ENCODE measurements around the gene UGCG.
"Not testable (repeated sequence)": the region's sequence is repeated elsewhere in the genome, so short reads cannot be mapped to it uniquely, and the experiment has no call there.

Gene UGCG

GRCh38 chr9:111874500-111874899 is 22.1 kb upstream of the UGCG start:
- Histone ChIP-seq H3K27me3 (ENCODE audit: low read depth) (no peaks in the 10 kb centered on the region), H3K4me3 (no peak overlapping the region), H3K9me3 (no peaks in the 10 kb centered on the region), H3K4me1 (peaks cover 3% of the 10 kb centered on the region; the same call in 1 of the 2 replicates), H3K36me3 (replicated peaks) (no peaks in the 10 kb centered on the region)
- in situ Hi-C loops (cut with MboI; ENCODE audit: low sequenced_read_pairs) = no loop called here
- no peak for DNase-seq (ENCODE audit: low spot score in 2 of 2)

GRCh38 chr9:111875291-111875690 is 21.3 kb upstream of the UGCG start:
- H3K9me3 ChIP-seq; H3K4me3 ChIP-seq; H3K27me3 ChIP-seq (ENCODE audit: low read depth); H3K4me1 ChIP-seq; H3K36me3 ChIP-seq (replicated peaks); in situ Hi-C loops (cut with MboI; ENCODE audit: low sequenced_read_pairs): not testable (repeated sequence)
- peak in 1 of 2 experiments; percentile 20 for DNase-seq (ENCODE audit: low spot score in 2 of 2)

GRCh38 chr9:111875691-111876090 is 20.9 kb upstream of the UGCG start:
- H3K4me3 ChIP-seq; in situ Hi-C loops (cut with MboI; ENCODE audit: low sequenced_read_pairs); H3K4me1 ChIP-seq; H3K9me3 ChIP-seq; H3K36me3 ChIP-seq (replicated peaks); H3K27me3 ChIP-seq (ENCODE audit: low read depth); DNase-seq (ENCODE audit: low spot score in 2 of 2): not testable (repeated sequence)

- DNase-seq (ENCODE audit: low spot score in 2 of 2) = no peak
- Histone ChIP-seq H3K36me3 (replicated peaks) (no peaks in the 10 kb centered on the region), H3K4me1 (peaks cover 3% of the 10 kb centered on the region; the same call in 1 of the 2 replicates), H3K27me3 (ENCODE audit: low read depth) (no peaks in the 10 kb centered on the region), H3K9me3 (no peaks in the 10 kb centered on the region), H3K4me3 (no peak overlapping the region)
- in situ Hi-C loops (cut with MboI; ENCODE audit: low sequenced_read_pairs) = no loop called here
These were observed 20.4 kb upstream of the UGCG start for GRCh38 chr9:111876179-111876578.

DNA sequence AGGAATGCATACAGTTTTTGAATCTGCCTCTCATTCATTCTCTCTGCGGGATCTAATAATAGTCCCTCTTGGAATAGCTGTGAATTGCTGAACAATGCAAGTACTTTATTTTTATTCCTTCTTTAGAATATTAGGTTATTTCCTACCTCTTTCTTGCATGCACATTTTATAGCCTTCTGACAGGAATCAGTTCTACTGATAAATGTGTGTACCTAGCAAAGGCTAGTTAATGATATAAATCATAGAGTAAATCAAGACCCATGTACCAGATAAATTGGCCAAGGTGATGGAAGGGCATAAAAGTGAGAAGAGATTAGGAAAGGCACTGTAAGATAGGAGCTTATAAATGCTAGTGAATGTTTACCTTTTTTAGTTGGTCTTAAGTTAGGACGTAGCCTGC is 19.2 kb upstream of the UGCG start:
- no peaks in the 10 kb centered on the region for H3K36me3 ChIP-seq (replicated peaks)
- in situ Hi-C loops (cut with MboI; ENCODE audit: low sequenced_read_pairs) = no loop called here
- H3K4me3 ChIP-seq = no peak overlapping the region
- H3K4me1 ChIP-seq = peaks cover 3% of the 10 kb centered on the region; the same call in 1 of the 2 replicates
- no peaks in the 10 kb centered on the region for H3K27me3 ChIP-seq (ENCODE audit: low read depth)
- DNase-seq (ENCODE audit: low spot score in 2 of 2) = no peak
- no peaks in the 10 kb centered on the region for H3K9me3 ChIP-seq

GRCh38 chr9:111878946-111879345 is 17.7 kb upstream of the UGCG start:
- in situ Hi-C loops (cut with MboI; ENCODE audit: low sequenced_read_pairs) = no loop called here
- H3K36me3 ChIP-seq (replicated peaks) = no peaks in the 10 kb centered on the region
- no peak overlapping the region for H3K4me3 ChIP-seq
- H3K27me3 ChIP-seq (ENCODE audit: low read depth) = no peaks in the 10 kb centered on the region
- H3K4me1 ChIP-seq = peaks cover 3% of the 10 kb centered on the region; the same call in 1 of the 2 replicates
- no peaks in the 10 kb centered on the region for H3K9me3 ChIP-seq
- no peak for DNase-seq (ENCODE audit: low spot score in 2 of 2)

DNA sequence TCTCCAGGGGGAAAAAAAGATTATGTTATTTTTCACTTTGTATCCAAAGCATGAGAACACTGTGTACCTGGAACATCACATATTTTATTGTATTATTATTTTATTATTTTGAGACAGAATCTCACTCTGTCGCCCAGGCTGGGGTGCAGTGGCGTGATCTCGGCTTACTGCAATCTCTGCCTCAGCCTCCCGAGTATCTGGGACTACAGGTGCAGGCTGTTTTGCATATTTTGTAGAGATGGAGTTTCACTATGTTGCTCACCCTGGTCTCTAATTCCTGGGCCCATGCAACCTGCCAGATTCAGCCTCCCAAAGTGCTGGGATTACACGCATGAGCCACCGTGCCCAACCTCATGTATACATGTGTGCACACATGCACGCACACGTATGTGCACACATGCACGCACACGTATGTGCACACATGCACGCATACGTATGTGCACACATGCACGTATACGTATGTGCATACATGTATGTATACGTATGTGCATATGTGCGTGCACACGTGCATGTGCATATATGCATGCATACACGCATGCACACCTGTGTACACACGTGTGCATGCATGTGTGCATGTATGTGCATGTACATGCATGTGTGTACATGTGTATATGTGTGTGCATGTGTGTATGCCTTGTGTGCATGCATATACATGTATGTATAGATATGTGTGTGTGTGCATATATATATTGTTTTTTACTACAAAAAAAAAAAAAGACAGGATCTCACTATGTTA is 9.5 kb upstream of the UGCG start:
- no peak overlapping the region for H3K4me3 ChIP-seq

DNA sequence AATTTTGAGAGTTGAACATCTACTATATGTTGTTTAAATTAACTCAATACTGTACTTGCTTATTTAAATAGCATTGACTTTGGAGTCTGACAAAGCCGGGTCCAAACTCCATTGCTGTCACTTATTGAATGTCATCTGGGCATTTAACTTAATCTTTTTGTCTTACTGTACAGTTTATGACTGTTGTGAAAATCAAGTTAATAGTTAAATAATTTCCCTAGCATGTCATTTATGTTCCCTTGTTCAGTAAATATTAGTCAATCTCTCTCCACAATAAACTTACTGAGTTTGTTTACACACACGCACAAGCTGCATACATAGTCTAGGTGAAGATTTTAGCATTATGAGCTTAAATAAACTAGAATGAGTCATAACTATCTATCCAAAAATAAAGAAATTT is 6.3 kb upstream of the UGCG start:
- Histone ChIP-seq H3K4me3 (no peak overlapping the region), H3K27me3 (ENCODE audit: low read depth) (no peaks in the 10 kb centered on the region; the same call in 1 of the 2 replicates), H3K36me3 (replicated peaks) (no peaks in the 10 kb centered on the region), H3K4me1 (no peaks in the 10 kb centered on the region), H3K9me3 (no peaks in the 10 kb centered on the region)
- in situ Hi-C loops (cut with MboI; ENCODE audit: low sequenced_read_pairs) = no loop called here
- DNase-seq (ENCODE audit: low spot score in 2 of 2) = no peak

More for the DNA sequence above, 9.5 kb upstream of the UGCG start:
- Histone ChIP-seq H3K36me3 (replicated peaks) (no peaks in the 10 kb centered on the region), H3K4me1 (no peaks in the 10 kb centered on the region), H3K9me3 (no peaks in the 10 kb centered on the region), H3K27me3 (ENCODE audit: low read depth) (no peaks in the 10 kb centered on the region; the same call in 1 of the 2 replicates)
- no peak for DNase-seq (ENCODE audit: low spot score in 2 of 2)
- in situ Hi-C loops (cut with MboI; ENCODE audit: low sequenced_read_pairs) = no loop called here

GRCh38 chr9:111890867-111891266 is 5.7 kb upstream of the UGCG start:
- H3K36me3 ChIP-seq (replicated peaks); H3K4me1 ChIP-seq; in situ Hi-C loops (cut with MboI; ENCODE audit: low sequenced_read_pairs); H3K4me3 ChIP-seq; H3K9me3 ChIP-seq; DNase-seq (ENCODE audit: low spot score in 2 of 2); H3K27me3 ChIP-seq (ENCODE audit: low read depth): not testable (repeated sequence)

DNA sequence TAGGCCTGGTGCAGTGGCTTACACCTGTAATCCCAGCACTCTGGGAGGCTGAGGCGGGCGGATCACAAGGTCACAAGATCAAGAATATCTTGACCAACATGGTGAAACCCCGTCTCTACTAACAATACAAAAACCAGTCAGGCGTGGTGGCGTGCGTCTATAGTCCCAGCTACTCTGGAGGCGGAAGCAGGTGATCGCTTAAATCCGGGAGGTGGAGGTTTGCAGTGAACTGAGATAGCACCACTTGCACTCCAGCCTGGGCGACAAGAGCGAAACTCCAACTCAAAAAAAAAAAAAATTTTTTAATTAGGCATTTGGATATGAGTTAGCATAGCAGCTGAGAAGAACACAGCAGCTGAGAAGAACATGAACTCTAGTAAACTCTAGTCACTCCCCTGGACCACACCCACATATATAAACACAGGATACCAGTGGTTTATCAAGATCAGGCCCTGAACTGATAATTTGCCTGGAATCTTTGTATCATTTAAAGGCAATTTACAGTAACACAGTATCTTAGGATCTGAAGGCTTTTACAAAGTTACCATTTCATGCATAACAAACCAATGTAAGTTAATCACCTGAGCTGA is 4.6 kb upstream of the UGCG start:
- Histone ChIP-seq H3K36me3 (replicated peaks) (no peaks in the 10 kb centered on the region), H3K9me3 (no peaks in the 10 kb centered on the region), H3K27me3 (ENCODE audit: low read depth) (no peaks in the 10 kb centered on the region; the same call in 1 of the 2 replicates), H3K4me3 (no peak overlapping the region), H3K4me1 (peaks cover 4% of the 10 kb centered on the region; the same call in 1 of the 2 replicates)
- no peak for DNase-seq (ENCODE audit: low spot score in 2 of 2)
- in situ Hi-C loops (cut with MboI; ENCODE audit: low sequenced_read_pairs) = no loop called here

GRCh38 chr9:111896942-111897600 is 457 bp downstream of the UGCG start:
- peak; percentile 25 to 57 for DNase-seq (ENCODE audit: low spot score in 2 of 2)
- in situ Hi-C loops (cut with MboI; ENCODE audit: low sequenced_read_pairs) = no loop called here
- Histone ChIP-seq H3K36me3 (replicated peaks) (no peaks in the 10 kb centered on the region), H3K4me3 (peak overlapping the region; percentile 78), H3K27me3 (ENCODE audit: low read depth) (no peaks in the 10 kb centered on the region), H3K9me3 (no peaks in the 10 kb centered on the region), H3K4me1 (peaks cover 33% of the 10 kb centered on the region)

GRCh38 chr9:111897601-111898137 is 1.1 kb downstream of the UGCG start:
- Histone ChIP-seq H3K27me3 (ENCODE audit: low read depth) (no peaks in the 10 kb centered on the region), H3K36me3 (replicated peaks) (no peaks in the 10 kb centered on the region), H3K4me1 (peaks cover 33% of the 10 kb centered on the region), H3K4me3 (peak overlapping the region; percentile 78), H3K9me3 (no peaks in the 10 kb centered on the region)
- peak; percentile 5 to 10 for DNase-seq (ENCODE audit: low spot score in 2 of 2)
- in situ Hi-C loops (cut with MboI; ENCODE audit: low sequenced_read_pairs) = no loop called here

- DNase-seq (ENCODE audit: low spot score in 2 of 2) = no peak
- peaks cover 33% of the 10 kb centered on the region for H3K4me1 ChIP-seq
- in situ Hi-C loops (cut with MboI; ENCODE audit: low sequenced_read_pairs) = no loop called here
These were observed 1.9 kb downstream of the UGCG start for GRCh38 chr9:111898331-111899096.

More at GRCh38 chr9:111898331-111899096, 1.9 kb downstream of the UGCG start:
- Histone ChIP-seq H3K36me3 (replicated peaks) (no peaks in the 10 kb centered on the region), H3K4me3 (peak overlapping the region; percentile 78), H3K9me3 (no peaks in the 10 kb centered on the region), H3K27me3 (ENCODE audit: low read depth) (no peaks in the 10 kb centered on the region)
